ENCODE results near the gene PBX3.

- TF ChIP-seq ELF4 (CRISPR knock-in tag; IDR thresholded peaks at IDR 0.05) (no peak), SMARCE1 (IDR thresholded peaks at IDR 0.05) (no peak)
Measured at GRCh38 chr9:125732562-125732961, 14.6 kb upstream of the PBX3 start.
